GM12872 (cell line): ENCODE results near the gene CNTN6.

ENCODE experiments used
- TF ChIP-seq, protein P1 (sequence below): IDR thresholded peaks from 3 replicates; pipeline ENCODE4 v1.5.1; 2011; ENCODE audit warnings: low read depth, mild to moderate bottlenecking, low read length, moderate library complexity; ENCODE audit not compliant: insufficient read depth

CNTN6 gene

DNA sequence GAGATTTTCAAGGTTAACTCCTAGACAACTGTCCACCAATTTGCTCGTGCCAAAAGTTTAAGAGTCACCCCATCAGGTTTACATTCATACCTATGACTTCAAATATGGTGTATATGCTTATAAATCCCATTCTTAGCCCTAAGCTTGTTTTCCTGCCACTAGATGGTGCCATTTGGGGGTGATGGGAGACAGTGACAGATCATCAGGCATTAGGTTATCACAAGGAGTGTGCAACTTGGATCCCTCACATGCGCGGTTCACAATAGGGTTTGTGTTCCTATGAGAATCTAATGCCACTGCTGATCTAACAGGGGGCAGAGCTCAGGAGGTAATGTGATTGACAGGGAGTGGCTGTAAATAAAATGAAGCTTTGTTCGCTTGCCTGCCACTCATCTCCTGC, 182.7 kb downstream of the CNTN6 start:
- TF ChIP-seq, protein P1, sequence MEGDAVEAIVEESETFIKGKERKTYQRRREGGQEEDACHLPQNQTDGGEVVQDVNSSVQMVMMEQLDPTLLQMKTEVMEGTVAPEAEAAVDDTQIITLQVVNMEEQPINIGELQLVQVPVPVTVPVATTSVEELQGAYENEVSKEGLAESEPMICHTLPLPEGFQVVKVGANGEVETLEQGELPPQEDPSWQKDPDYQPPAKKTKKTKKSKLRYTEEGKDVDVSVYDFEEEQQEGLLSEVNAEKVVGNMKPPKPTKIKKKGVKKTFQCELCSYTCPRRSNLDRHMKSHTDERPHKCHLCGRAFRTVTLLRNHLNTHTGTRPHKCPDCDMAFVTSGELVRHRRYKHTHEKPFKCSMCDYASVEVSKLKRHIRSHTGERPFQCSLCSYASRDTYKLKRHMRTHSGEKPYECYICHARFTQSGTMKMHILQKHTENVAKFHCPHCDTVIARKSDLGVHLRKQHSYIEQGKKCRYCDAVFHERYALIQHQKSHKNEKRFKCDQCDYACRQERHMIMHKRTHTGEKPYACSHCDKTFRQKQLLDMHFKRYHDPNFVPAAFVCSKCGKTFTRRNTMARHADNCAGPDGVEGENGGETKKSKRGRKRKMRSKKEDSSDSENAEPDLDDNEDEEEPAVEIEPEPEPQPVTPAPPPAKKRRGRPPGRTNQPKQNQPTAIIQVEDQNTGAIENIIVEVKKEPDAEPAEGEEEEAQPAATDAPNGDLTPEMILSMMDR = peak; percentile 26; the same call in 1 of the 3 replicates

DNA sequence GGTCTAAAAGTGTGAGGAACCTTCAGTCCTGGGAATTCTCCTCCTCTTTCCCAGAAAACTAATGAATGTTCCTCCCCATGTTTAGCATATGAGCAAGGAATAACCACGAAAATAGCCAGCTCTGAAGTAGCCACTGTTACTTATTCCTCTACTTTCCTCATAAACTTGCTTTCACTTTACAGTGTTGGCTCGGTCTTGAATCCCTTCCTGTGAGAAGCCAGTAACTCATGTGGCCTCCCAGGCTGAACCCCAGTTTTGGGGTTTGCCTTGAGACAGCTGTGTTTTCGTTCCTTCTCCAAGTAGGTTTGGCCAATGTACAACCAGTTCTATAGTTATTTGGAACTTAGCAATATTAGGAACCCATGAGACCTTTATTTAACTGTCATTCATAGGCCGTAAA, 195.0 kb downstream of the CNTN6 start:
- TF ChIP-seq, protein P1 = no peak

DNA sequence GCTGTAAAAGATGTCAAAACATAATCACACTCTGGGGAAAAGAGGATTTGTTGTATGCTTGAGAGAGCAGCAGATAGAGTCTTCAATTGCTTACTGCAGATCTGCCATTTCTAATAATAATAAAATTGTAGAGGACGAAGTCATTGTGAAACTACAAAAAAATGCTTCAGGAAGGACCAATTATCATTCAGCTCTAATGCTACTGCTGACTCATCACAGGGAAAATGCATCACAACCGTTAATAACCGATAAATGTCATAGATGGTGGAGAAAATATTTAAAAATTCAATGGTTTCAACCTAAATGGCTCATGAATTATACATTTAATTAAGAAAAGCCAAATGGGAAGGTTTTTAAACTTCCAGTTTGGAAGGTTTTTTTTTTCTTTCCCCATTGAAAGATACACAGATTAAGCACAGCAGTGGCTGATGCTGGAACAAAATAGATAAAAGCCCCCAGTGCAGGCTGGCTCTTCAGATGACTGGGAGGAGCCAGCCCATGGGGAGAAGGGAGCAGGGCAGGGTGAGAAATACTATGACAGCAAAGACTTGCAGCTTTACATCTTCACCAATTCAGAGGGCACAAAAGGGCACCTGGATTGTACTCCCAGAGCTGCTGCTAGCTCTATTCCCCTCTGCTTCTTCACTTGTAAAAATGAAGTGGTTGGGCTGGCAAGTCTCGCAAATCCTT, 196.1 kb downstream of the CNTN6 start:
- TF ChIP-seq, protein P1 = no peak

DNA sequence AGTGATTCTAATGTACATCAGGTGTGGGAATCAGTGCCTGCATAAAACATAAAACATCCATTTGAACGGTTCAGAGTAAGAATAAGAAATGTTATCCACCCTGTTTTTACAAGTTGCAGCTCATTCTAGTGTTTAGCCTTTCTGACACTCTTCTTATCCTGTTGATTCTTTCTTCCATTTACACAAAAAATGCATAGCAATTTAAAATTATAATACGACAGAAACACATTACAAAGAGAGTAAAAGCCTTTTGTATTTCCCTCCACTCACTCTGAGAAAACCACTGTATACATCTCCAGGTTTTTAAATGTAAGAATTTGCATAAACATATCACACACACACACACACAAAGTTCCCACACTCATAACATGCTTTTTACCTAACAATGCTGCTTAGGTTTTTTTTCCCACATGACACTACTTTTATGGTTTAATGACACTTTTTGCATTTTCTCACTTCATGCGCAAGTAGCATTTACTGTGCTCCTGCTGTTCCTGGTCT, 199.8 kb downstream of the CNTN6 start:
- TF ChIP-seq, protein P1 = no peak

DNA sequence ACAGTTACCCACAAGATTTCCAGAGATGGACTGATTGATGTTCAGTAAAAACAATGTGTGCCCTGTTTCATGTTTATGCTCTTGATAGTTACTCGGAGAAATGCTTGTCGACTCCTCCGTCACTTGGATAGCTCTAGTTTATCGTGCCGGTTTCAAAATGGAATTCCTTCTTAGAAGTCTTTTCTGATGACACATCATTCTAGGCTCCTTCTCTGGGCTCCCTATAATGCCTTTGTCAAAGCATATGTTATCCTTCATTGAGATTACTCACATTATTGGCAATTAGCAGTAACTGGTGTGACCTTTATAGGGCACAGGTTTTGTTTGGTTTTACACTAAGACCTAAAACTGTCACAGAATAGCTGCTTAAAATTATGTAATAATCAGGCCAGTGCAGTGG, 201.8 kb downstream of the CNTN6 start:
- TF ChIP-seq, protein P1 = no peak

DNA sequence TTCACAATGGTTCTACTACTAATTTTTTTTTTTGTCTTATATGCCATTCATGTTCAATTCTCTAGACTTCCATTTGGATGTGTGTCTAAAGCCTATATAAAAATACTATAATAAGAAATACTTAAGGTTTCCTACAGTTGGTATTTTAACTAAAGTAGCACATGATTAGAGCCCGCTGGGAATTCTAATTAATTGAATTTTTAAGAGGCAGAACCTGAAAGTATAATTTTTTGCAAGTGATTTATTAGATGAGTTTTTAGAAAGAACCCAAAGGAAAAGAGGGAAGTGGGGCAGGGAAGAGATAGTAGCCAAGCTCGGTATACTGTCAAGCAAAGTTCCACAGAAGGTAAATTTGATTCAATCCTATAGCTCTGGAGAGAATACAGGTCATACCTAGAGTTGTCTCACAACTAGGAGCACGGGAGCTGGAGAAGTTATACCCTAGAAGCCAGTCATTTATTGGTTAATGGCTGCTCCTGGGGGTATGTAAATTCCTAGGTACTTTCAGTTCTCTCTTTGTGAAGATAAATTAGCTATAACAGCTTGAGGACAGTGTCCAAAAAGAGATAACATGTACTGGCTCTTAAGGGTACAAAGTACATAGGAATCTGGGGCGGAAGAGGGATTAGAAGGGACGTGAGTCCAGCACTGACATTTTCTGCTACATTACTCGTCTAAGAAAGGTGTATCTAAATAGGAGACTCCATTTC, 225.6 kb downstream of the CNTN6 start:
- TF ChIP-seq, protein P1 = no peak

DNA sequence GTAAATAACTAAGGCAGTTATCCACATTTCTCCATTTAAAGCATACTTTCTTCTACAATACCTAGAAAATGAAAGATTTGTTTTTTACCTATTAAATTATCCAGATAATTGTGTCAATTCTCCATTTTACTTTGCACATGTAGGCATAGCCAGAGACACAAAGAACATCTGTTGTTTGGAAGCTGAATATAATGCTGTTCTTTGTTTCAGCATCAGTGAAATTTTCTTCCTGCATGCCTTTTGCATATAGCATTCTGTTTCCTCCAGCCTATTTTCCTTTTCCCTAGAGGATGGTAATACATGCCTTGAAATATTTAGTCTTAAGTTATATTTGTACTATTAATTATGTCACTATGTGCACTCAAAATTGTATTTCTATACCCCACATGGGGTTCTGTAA, 233.7 kb downstream of the CNTN6 start:
- TF ChIP-seq, protein P1 = no peak
